ENCODE results near the gene SLC37A1.

GRCh38 chr21:42498012-42498411 is 15.6 kb upstream of the SLC37A1 start:
- TF ChIP-seq, protein P1, sequence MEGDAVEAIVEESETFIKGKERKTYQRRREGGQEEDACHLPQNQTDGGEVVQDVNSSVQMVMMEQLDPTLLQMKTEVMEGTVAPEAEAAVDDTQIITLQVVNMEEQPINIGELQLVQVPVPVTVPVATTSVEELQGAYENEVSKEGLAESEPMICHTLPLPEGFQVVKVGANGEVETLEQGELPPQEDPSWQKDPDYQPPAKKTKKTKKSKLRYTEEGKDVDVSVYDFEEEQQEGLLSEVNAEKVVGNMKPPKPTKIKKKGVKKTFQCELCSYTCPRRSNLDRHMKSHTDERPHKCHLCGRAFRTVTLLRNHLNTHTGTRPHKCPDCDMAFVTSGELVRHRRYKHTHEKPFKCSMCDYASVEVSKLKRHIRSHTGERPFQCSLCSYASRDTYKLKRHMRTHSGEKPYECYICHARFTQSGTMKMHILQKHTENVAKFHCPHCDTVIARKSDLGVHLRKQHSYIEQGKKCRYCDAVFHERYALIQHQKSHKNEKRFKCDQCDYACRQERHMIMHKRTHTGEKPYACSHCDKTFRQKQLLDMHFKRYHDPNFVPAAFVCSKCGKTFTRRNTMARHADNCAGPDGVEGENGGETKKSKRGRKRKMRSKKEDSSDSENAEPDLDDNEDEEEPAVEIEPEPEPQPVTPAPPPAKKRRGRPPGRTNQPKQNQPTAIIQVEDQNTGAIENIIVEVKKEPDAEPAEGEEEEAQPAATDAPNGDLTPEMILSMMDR (conservative IDR thresholded peaks at IDR 0.05; ENCODE audit: low read depth, low read length) = no peak
- no peak for TF ChIP-seq EZH2 (IDR thresholded peaks at IDR 0.05; ENCODE audit: low read length, unreplicated experiment)
